HepG2 (cell line): Measurements from ENCODE around the gene ARMH1. TPM values are rescaled to one million over a fixed set of nuclear protein-coding genes. Genes with fewer than 3 reads are reported as not detected.

Experiments
- ARNT ChIP-seq: fragments of 450-650 bp; IDR thresholded peaks from 2 replicates; pipeline ENCODE4 v1.6.1; 2017
- CBX5 ChIP-seq: sonication (generic); formaldehyde crosslinking; IDR thresholded peaks from 2 replicates; pipeline ENCODE4 v1.4.0; 2020; ENCODE audit warnings: missing genetic modification reagents, borderline replicate concordance
- FLYWCH1 ChIP-seq: sonication (generic); formaldehyde crosslinking; IDR thresholded peaks from 2 replicates; pipeline ENCODE4 v1.8.1; 2023; ENCODE audit warnings: mild to moderate bottlenecking, missing genetic modification reagents
- LCORL ChIP-seq, 2 experiments: fragments of 450-650 bp in 1 of 2; sonication (generic) in 1 of 2; formaldehyde crosslinking in 1 of 2; IDR thresholded peaks; 2 replicates each; pipeline versions ENCODE4 v1.5.0 to v1.6.1; 2017 to 2020; ENCODE audit warnings: antibody characterized with exemption in 1 of 2, missing genetic modification reagents in 1 of 2
- NFATC3 ChIP-seq: sonication (generic); formaldehyde crosslinking; IDR thresholded peaks from 2 replicates; pipeline ENCODE4 v1.5.1; 2020; ENCODE audit warnings: mild to moderate bottlenecking, missing genetic modification reagents
- PAX8 ChIP-seq: sonication (generic); formaldehyde crosslinking; IDR thresholded peaks from 2 replicates; pipeline ENCODE4 v1.8.0; 2022; ENCODE audit warnings: mild to moderate bottlenecking, missing genetic modification reagents, borderline replicate concordance
- RAD21 ChIP-seq: fragments of 450-650 bp; formaldehyde crosslinking; IDR thresholded peaks from 2 replicates; pipeline ENCODE4 v1.5.0; 2020; ENCODE audit warnings: mild to moderate bottlenecking
- RCOR2 ChIP-seq: IDR thresholded peaks from 2 replicates; pipeline ENCODE4 v1.6.1; 2016; ENCODE audit warnings: missing biosample characterization, missing genetic modification reagents
- SMC3 ChIP-seq: IDR thresholded peaks from 2 replicates; pipeline ENCODE4 v1.6.1; 2011; ENCODE audit warnings: low read length, improper control_type of control experiment
- SNAI1 ChIP-seq: sonication (generic); formaldehyde crosslinking; IDR thresholded peaks from 2 replicates; pipeline ENCODE4 v1.5.0; 2020; ENCODE audit warnings: mild to moderate bottlenecking, missing genetic modification reagents, borderline replicate concordance
- ZNF44 ChIP-seq: sonication (generic); formaldehyde crosslinking; IDR thresholded peaks from 2 replicates; pipeline ENCODE4 v1.5.1; 2020; ENCODE audit warnings: mild to moderate bottlenecking, missing genetic modification reagents
- ZNF564 ChIP-seq: sonication (generic); formaldehyde crosslinking; IDR thresholded peaks from 2 replicates; pipeline ENCODE4 v1.8.1; 2023; ENCODE audit warnings: mild to moderate bottlenecking, missing genetic modification reagents
- ZNF619 ChIP-seq: sonication (generic); formaldehyde crosslinking; IDR thresholded peaks from 2 replicates; pipeline ENCODE4 v1.4.0; 2020; ENCODE audit warnings: mild to moderate bottlenecking, missing genetic modification reagents
- ZNF761 ChIP-seq: sonication (generic); formaldehyde crosslinking; conservative IDR thresholded peaks from 2 replicates; pipeline ENCODE4 v1.4.0; 2020; ENCODE audit warnings: mild to moderate bottlenecking, missing genetic modification reagents
- ZNF776 ChIP-seq: sonication (generic); formaldehyde crosslinking; IDR thresholded peaks from 2 replicates; pipeline ENCODE4 v1.4.0; 2020; ENCODE audit warnings: mild to moderate bottlenecking, missing genetic modification reagents
- polyA plus RNA-seq, 8 experiments: library from polyadenylated mRNA; depleted of rRNA in 3 of 8; stranded (reverse) in 7 of 8; unstranded in 1 of 8; fragments of >200 nt; fragmentation: Illumina TruSeq in 4 of 8; extraction: Trizol in 4 of 8; gene quantifications; 2 replicates each; pipeline versions ENCODE4 v1.2.1 to v1.2.3, GENCODE V29; 2011 to 2016; ENCODE audit warnings: low read depth in 4 of 8, missing spikeins in 1 of 8, mixed read lengths in 1 of 8; ENCODE audit not compliant: insufficient read depth in 1 of 8
- total RNA-seq, 5 experiments: library from RNA; depleted of rRNA; stranded (reverse); fragments of >200 nt; fragmentation: Illumina TruSeq; extraction: Trizol; gene quantifications; 2 replicates each; pipeline ENCODE4 v1.2.3, GENCODE V29; 2016; ENCODE audit warnings: low read depth in 1 of 5
- TF ChIP-seq, protein P1 (sequence below): IDR thresholded peaks from 2 replicates; pipeline ENCODE4 v1.6.1; 2016; ENCODE audit warnings: low read depth, missing genetic modification reagents, missing compliant biosample characterization
- TF ChIP-seq, protein P2 (sequence below): sonication (generic); formaldehyde crosslinking; IDR thresholded peaks from 2 replicates; pipeline ENCODE4 v1.5.1; 2020; ENCODE audit warnings: mild to moderate bottlenecking, moderate library complexity, missing genetic modification reagents
- TF ChIP-seq, protein P3 (sequence below): sonication (generic); formaldehyde crosslinking; IDR thresholded peaks from 2 replicates; pipeline ENCODE4 v1.5.0; 2020; ENCODE audit warnings: mild to moderate bottlenecking, missing genetic modification reagents, moderate library complexity
- TF ChIP-seq, protein P4 (sequence below): sonication (generic); formaldehyde crosslinking; conservative IDR thresholded peaks from 2 replicates; pipeline ENCODE4 v1.8.0; 2022; ENCODE audit warnings: low read depth, missing genetic modification reagents
- TF ChIP-seq, protein P5 (sequence below): IDR thresholded peaks from 2 replicates; pipeline ENCODE4 v1.6.1; 2016; ENCODE audit warnings: control low read depth

ARMH1 gene
- total and polyA plus RNA-seq, 2 of the 13 experiments (the other 11 are each of a cell fraction or from before 2014, with no cell fraction given): 0.69 TPM; not detected in 1

DNA sequence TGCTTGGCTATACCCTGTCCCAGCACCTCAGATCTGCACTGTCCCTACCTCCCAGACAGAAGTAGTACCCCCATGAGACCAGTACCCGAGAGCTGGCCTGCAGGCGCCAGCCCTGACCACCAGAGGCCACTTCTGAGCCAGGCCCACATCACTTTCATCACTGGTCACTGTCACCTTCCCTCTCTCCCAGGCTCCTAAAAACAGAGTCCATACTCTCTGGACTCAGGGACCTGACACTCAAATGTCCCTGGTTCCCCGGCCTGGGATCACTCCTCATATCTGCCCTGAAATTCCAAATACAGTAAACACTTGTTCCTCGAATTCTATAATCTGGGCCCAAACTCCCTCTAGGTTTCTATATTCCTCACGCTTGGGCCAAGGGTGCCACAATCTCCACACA, 18.9 kb upstream of the ARMH1 start (continued):
- TF ChIP-seq, protein P1, sequence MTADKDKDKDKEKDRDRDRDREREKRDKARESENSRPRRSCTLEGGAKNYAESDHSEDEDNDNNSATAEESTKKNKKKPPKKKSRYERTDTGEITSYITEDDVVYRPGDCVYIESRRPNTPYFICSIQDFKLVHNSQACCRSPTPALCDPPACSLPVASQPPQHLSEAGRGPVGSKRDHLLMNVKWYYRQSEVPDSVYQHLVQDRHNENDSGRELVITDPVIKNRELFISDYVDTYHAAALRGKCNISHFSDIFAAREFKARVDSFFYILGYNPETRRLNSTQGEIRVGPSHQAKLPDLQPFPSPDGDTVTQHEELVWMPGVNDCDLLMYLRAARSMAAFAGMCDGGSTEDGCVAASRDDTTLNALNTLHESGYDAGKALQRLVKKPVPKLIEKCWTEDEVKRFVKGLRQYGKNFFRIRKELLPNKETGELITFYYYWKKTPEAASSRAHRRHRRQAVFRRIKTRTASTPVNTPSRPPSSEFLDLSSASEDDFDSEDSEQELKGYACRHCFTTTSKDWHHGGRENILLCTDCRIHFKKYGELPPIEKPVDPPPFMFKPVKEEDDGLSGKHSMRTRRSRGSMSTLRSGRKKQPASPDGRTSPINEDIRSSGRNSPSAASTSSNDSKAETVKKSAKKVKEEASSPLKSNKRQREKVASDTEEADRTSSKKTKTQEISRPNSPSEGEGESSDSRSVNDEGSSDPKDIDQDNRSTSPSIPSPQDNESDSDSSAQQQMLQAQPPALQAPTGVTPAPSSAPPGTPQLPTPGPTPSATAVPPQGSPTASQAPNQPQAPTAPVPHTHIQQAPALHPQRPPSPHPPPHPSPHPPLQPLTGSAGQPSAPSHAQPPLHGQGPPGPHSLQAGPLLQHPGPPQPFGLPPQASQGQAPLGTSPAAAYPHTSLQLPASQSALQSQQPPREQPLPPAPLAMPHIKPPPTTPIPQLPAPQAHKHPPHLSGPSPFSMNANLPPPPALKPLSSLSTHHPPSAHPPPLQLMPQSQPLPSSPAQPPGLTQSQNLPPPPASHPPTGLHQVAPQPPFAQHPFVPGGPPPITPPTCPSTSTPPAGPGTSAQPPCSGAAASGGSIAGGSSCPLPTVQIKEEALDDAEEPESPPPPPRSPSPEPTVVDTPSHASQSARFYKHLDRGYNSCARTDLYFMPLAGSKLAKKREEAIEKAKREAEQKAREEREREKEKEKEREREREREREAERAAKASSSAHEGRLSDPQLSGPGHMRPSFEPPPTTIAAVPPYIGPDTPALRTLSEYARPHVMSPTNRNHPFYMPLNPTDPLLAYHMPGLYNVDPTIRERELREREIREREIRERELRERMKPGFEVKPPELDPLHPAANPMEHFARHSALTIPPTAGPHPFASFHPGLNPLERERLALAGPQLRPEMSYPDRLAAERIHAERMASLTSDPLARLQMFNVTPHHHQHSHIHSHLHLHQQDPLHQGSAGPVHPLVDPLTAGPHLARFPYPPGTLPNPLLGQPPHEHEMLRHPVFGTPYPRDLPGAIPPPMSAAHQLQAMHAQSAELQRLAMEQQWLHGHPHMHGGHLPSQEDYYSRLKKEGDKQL (CRISPR knock-in tag): no peak
- TF ChIP-seq ZNF44 (CRISPR knock-in tag): no peak
- no peak for TF ChIP-seq NFATC3
- TF ChIP-seq, protein P2, sequence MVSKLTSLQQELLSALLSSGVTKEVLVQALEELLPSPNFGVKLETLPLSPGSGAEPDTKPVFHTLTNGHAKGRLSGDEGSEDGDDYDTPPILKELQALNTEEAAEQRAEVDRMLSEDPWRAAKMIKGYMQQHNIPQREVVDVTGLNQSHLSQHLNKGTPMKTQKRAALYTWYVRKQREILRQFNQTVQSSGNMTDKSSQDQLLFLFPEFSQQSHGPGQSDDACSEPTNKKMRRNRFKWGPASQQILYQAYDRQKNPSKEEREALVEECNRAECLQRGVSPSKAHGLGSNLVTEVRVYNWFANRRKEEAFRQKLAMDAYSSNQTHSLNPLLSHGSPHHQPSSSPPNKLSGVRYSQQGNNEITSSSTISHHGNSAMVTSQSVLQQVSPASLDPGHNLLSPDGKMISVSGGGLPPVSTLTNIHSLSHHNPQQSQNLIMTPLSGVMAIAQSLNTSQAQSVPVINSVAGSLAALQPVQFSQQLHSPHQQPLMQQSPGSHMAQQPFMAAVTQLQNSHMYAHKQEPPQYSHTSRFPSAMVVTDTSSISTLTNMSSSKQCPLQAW: 0 out of 2 replicates have a peak, but pooled peaks have one; percentile 51
- TF ChIP-seq CBX5 (CRISPR knock-in tag): no peak
- TF ChIP-seq FLYWCH1 (CRISPR knock-in tag): no peak
- no peak for TF ChIP-seq ZNF761 (CRISPR knock-in tag)
- TF ChIP-seq ARNT: no peak
- TF ChIP-seq, protein P3, sequence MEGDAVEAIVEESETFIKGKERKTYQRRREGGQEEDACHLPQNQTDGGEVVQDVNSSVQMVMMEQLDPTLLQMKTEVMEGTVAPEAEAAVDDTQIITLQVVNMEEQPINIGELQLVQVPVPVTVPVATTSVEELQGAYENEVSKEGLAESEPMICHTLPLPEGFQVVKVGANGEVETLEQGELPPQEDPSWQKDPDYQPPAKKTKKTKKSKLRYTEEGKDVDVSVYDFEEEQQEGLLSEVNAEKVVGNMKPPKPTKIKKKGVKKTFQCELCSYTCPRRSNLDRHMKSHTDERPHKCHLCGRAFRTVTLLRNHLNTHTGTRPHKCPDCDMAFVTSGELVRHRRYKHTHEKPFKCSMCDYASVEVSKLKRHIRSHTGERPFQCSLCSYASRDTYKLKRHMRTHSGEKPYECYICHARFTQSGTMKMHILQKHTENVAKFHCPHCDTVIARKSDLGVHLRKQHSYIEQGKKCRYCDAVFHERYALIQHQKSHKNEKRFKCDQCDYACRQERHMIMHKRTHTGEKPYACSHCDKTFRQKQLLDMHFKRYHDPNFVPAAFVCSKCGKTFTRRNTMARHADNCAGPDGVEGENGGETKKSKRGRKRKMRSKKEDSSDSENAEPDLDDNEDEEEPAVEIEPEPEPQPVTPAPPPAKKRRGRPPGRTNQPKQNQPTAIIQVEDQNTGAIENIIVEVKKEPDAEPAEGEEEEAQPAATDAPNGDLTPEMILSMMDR (CRISPR knock-in tag): peak; percentile 88
- TF ChIP-seq, protein P4, sequence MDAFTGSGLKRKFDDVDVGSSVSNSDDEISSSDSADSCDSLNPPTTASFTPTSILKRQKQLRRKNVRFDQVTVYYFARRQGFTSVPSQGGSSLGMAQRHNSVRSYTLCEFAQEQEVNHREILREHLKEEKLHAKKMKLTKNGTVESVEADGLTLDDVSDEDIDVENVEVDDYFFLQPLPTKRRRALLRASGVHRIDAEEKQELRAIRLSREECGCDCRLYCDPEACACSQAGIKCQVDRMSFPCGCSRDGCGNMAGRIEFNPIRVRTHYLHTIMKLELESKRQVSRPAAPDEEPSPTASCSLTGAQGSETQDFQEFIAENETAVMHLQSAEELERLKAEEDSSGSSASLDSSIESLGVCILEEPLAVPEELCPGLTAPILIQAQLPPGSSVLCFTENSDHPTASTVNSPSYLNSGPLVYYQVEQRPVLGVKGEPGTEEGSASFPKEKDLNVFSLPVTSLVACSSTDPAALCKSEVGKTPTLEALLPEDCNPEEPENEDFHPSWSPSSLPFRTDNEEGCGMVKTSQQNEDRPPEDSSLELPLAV (CRISPR knock-in tag): no peak
- TF ChIP-seq ZNF564 (CRISPR knock-in tag): no peak
- TF ChIP-seq RAD21 (CRISPR knock-in tag): peak; percentile 69; the same call in 1 of the 2 replicates
- no peak for TF ChIP-seq SNAI1 (CRISPR knock-in tag)
- TF ChIP-seq ZNF619 (CRISPR knock-in tag): no peak
- no peak for TF ChIP-seq LCORL (IDR thresholded peaks at IDR 0.05)
- 0 out of 2 replicates have a peak, but pooled peaks have one; percentile 50 for TF ChIP-seq LCORL (CRISPR knock-in tag; IDR thresholded peaks at IDR 0.05)
- TF ChIP-seq, protein P5, sequence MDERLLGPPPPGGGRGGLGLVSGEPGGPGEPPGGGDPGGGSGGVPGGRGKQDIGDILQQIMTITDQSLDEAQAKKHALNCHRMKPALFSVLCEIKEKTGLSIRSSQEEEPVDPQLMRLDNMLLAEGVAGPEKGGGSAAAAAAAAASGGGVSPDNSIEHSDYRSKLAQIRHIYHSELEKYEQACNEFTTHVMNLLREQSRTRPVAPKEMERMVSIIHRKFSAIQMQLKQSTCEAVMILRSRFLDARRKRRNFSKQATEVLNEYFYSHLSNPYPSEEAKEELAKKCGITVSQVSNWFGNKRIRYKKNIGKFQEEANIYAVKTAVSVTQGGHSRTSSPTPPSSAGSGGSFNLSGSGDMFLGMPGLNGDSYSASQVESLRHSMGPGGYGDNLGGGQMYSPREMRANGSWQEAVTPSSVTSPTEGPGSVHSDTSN (CRISPR knock-in tag): no peak
- TF ChIP-seq RCOR2 (CRISPR knock-in tag): no peak
- peak; percentile 47; the same call in 1 of the 2 replicates for TF ChIP-seq SMC3
- no peak for TF ChIP-seq PAX8 (CRISPR knock-in tag)
- TF ChIP-seq ZNF776 (CRISPR knock-in tag): no peak
